Body of pancreas (tissue), 4 donors: ENCODE data around the gene SPATA45.

Experiments used
- POLR2A ChIP-seq, 3 donors: fragments of 450-650 bp; IDR thresholded peaks; one replicate each; pipeline ENCODE4 v1.6.1; 2016; ENCODE audit warnings: antibody characterized with exemption in 3 of 3, mild to moderate bottlenecking in 2 of 3
- TF ChIP-seq, protein P1 (sequence below), 7 experiments: fragments of 450-650 bp in 4 of 7; fragments of 200-600 bp in 3 of 7; sonication (generic) in 3 of 7; IDR thresholded peaks; one replicate each; pipeline ENCODE4 v1.5.1; 2016 to 2019; ENCODE audit warnings: antibody characterized with exemption in 7 of 7

DNA sequence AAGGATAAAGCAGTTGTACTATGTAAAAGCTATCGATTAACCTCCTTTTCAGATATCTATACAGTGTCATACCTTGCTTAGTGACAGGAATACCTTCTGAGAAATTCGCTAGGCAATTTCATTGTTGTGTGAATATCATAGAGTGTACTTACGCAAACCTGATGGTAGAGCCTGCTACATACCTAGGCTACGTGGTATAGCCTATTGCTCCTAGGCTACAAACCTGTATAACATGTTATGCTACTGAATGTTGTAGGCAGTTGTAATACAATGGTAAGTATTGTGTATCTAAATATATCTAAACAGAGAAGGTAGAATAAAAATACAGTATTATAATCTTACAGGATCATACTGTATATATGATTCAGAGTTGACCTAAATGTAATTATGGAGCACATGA lies 37.1 kb upstream of the SPATA45 start:
- TF ChIP-seq, protein P1, sequence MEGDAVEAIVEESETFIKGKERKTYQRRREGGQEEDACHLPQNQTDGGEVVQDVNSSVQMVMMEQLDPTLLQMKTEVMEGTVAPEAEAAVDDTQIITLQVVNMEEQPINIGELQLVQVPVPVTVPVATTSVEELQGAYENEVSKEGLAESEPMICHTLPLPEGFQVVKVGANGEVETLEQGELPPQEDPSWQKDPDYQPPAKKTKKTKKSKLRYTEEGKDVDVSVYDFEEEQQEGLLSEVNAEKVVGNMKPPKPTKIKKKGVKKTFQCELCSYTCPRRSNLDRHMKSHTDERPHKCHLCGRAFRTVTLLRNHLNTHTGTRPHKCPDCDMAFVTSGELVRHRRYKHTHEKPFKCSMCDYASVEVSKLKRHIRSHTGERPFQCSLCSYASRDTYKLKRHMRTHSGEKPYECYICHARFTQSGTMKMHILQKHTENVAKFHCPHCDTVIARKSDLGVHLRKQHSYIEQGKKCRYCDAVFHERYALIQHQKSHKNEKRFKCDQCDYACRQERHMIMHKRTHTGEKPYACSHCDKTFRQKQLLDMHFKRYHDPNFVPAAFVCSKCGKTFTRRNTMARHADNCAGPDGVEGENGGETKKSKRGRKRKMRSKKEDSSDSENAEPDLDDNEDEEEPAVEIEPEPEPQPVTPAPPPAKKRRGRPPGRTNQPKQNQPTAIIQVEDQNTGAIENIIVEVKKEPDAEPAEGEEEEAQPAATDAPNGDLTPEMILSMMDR (IDR thresholded peaks at IDR 0.05) = no peak
- TF ChIP-seq POLR2A (IDR thresholded peaks at IDR 0.05) = no peak
